HG03139 (cell line): ENCODE data around the gene KLK7.

ENCODE experiments used
- ATAC-seq: cut with Tn5 transposase; IDR thresholded peaks from one replicate; pipeline ENCODE4 v1.9.1; 2021; ENCODE audit not compliant: unreplicated experiment

The KLK7 gene

DNA sequence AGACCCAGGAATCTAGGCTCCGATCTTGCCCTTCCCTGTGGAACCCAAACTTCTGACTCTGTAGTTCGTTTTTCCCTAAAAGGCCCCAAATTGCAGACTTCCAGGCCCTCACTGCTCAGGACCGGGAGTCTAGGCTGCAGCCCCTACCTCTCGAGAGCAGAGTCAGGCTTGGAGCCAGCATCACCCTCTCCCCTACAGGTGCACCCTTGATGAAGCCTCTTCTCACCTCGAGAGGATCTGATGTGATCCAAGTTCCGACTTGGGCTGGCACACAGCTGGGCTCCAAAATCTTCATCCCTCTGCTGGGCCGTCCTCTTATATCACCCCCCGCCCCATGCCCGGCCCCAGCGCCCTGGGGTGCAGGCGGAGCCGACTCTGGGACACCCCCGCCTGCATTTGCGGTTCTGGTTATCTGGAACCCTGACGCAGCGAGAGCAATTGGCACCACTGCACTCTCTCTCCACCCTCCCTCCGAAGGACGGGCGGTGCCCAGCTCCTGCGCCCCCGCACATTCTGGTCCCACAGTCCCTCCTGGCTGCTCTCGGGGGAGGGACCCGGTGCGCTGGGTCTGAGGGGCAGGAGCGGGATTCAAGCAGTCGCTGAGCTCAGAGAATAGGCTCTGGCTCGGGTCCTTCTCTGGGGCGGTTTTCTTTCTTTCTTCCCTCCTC, at the start of gene KLK7:
Gene KLK7, minus strand, starts transcription at position 293 of the 668 bp plus-strand sequence. CDS start 1,518 bp downstream, outside the sequence.
- ATAC-seq: no peak

DNA sequence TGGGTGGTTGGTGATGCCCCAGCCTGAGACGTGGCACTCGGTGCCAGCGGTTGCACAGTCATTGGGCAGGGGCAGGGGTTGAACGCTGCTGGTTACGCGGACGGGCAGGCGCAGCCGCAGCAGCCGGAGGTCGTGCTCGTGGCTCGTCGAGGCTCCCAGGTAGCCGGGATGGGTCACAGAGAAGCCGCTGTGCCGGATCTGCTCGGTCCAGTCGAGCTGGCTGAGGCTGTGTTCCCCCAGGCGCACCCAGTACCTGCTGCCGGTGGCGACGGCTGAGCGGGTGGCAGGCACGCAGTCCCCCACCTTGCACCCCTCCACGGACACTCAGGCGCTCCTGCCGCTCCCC, 48.1 kb upstream of the KLK7 start:
- ATAC-seq: no peak

DNA sequence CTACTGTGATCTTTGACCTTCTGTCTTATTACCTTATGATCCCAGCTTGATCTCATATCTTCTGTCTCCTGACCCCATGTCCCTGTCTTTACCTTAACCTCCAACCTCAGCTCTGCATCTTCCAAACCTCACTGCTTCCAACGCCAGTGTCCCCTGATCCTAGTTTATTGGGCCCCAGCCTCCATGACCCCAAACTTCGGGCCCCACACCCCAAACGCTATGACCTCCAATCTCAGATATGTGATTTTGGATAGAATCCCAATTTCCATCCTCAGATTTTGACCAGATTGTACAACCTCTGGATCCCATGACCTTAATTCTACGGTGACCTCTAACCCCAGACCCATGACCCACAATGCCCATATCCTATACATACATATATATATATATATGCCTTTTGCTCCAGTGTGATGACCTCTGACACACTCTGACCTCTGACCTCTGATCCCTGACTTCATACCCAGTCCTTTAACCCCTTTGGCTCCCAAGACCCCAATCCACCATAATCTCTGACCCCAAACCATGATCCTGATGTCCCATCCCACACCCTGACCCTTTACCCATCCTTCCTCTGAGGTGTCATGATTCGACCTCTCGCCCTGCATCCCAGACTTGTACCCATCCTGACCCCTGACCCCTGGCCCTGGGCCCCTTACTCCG, 47.6 kb upstream of the KLK7 start:
- no peak for ATAC-seq

DNA sequence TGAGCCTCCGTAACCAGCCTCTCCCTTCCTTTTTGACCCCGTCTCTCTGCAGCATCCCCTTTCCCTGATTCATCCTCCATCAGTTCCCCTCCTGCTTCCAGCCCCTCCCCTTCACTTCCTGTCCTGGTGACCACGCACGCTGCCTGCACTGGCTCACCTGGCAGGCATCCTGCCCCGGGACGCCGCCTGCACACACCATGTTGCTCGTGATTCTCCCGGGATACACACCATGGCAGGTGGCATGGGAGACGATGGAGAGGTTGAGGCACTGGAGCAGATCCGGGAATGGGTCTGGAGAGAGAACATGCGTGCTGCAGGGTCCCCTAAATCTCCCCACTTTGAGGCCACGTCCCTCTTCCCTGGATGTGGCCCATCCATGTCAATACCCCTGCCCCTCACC, 46.9 kb upstream of the KLK7 start:
- no peak for ATAC-seq

DNA sequence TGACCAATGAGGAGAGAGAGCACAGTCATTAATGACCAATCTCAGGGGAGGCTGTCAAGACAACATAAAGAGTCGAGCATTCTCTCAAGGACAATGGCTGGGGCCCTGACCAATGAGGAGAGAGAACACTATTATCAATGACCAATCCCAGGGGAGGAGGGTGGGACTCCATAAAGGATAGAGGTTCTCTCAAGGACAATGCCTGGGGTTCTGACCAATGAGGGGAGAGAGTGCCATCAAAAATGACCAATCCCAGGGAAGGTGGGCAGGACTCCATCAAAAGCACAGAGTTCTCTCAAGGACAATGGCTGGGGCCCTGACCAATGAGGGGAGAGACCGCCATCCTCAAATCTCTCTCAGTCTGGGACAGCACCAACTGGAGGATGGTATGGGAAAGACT, 46.0 kb upstream of the KLK7 start:
- ATAC-seq: no peak

DNA sequence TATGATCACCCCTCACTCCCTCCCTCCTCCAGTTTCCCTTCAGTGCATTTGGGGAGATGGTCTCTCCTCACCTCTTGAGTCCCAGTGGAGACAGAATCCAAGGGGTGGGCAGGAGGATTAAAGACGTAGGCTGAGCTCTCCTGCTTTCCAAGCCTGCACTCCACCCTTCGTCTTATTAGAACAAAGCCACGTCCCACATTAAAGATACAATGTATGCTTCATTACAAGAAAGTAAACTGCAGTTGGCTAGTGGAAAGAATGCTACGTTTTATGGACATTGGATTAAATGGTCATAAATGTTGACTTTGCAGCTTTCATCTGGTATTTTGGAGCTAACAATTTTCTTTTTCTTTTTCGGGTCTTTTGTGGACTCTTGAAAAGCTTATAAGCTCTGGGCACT, 44.2 kb upstream of the KLK7 start:
- no peak for ATAC-seq

DNA sequence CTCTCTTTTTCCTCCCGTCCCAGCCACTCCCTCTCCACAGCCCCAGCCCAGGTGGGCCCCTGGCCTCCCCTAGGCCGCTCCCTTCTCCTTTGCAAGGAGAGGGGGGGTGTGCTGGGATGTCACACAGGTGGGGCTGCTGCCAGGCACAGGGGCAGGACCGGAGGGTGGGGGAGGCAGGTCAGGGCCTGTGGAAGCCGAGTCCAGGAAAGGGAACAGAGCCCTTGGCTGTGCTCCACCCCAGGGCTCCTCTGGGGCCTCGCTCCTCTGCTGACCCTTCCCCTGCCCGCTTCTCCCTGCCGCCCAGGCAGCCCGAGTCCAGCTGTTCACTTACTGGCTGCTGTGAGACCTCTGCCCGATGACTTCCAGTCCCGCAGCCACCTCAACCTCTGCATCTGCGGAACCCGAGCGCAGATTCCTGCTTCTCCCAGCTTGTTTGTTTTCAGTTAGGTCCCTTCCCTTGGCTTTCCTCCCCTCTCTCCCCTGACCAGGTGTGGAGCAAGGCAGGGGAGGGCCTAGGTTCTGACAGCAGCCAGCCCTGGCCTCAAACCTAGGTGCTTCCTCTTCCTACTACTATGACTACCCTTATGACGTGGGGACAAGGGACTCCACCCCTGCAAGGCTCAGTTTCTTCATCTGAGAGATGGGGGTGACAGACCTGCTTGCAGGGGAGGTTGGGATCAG, 43.5 kb upstream of the KLK7 start:
- no peak for ATAC-seq

DNA sequence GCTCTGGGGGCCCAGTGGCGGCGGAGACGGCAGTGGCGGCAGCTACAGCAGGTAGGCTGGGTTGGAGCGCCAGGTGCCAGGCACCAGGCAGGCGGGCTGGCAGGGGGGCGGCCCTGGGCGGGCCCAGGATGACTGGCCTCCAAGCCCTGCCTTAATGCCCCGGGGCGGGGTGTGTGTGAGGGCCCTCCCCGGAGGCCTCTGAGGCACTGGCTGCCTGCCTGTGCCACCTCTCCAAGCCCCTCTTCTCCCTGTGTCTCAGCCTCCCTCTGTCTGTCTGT, 42.8 kb upstream of the KLK7 start, which contains the start of gene KLK11:
Gene KLK11, minus strand, starts transcription at position 63 of the 278 bp plus-strand sequence. CDS start 985 bp downstream, outside the sequence.
- no peak for ATAC-seq

DNA sequence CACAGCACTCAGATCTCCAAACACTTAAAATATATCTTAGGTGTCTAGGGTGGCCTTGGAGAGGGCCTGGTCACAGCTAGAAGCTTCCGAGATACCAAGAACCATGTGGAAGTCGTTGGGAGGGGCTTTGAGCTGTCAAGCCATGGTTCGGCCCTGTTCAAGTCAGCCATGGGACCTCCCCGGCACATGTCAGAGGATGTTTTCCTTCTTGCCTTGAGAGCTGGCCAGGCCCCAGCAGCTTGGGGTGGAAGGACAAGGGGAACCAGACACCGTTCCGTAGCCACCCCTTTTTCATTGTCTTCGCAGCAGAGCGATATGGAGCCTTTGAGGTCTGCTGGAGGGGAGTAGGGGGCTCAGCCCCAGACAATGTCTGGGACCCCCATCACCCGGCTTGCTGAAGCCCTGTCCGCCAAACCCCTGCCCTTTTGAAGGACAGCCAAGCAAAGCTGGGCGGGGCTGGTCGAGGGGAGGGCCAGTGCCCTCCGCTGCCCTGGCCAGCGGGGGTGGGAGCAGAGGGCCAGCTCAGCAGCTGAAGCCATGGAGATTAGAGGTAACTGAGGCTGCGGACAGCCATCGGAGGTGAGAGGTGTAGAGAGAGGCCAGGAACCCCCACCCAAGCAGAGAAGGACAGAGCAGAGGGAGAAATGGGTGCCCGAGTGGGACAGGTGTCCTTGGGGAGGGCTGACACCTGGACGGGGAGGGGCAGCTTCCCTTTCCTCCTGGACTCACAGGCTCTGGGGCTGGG, 42.3 kb upstream of the KLK7 start:
- ATAC-seq: no peak

DNA sequence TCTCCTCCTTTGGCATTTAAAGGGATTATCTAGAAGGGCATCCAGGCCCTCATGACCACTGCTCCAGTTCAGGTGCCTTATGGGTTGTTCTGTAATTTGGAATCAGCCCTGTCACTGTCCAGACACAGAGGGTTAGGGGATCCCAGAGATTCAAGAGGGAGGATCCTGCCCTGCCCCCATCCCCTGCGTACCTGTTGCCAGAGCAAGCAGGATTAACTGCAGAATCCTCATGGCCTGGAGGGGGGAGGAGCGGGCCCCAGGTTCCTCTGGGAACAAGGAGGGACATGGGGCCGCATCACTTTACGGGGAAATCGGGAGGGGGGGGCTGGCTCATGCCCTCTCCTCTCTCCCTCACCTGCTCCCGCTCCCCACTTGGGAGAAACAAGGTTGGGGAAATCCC, 41.7 kb upstream of the KLK7 start:
- no peak for ATAC-seq

DNA sequence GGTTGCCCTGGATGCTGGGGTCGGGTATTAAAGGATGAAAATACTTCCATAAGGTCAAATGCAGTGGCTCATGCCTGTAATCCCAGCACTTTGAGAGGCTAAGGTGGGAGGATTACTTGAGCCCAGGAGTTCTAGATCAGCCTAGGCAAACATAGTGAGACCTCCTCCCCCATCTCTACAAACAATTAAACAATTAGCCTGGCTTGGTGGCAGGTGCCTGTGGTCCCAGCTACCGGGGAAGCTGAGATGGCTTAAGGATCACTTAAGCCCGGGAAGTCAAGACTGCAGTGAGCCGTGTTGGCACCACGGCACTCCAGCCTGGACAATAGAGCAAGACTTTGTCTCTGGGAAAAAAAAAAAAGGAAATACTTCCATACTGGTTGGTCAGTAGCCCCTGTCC, 41.2 kb upstream of the KLK7 start:
- ATAC-seq: no peak

DNA sequence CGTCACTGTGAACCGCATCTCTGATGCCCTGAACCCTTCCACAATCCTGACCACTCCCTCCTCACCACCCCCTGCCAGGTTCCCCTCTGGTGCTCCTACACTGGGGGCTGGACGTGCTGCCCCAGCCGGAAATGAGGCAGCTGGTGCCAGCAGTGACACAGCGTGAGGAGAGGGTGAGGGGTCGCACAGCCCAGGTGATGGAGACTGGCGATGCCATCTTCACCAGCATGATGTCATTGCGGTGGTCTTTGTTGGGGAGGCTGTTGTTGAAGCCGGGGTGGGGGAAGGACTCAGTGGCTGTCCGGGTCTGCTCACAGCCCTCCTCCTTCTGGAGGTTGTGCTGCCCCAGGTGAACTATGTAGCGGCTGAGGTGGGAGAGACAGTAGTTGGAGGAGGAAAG, 40.2 kb upstream of the KLK7 start:
- ATAC-seq: no peak

DNA sequence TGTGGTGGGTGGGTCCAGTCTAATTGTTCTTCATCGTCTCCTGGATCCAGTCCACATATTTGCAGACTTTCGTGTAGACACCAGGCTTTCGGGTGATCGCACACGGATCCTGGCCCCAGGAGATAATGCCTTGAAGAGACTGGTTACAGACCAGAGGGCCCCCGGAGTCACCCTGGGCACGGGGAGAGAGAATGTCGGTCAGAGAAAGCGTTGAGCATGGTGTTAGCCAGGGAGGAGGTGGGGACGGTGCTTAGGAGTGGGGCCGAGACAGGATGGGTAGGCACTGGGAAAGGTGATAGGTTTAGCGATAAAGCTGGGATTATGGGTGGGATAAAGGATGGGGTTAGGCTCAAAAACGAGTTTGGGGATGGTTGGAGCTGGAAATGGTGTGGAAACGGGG, 38.8 kb upstream of the KLK7 start:
- ATAC-seq: no peak

DNA sequence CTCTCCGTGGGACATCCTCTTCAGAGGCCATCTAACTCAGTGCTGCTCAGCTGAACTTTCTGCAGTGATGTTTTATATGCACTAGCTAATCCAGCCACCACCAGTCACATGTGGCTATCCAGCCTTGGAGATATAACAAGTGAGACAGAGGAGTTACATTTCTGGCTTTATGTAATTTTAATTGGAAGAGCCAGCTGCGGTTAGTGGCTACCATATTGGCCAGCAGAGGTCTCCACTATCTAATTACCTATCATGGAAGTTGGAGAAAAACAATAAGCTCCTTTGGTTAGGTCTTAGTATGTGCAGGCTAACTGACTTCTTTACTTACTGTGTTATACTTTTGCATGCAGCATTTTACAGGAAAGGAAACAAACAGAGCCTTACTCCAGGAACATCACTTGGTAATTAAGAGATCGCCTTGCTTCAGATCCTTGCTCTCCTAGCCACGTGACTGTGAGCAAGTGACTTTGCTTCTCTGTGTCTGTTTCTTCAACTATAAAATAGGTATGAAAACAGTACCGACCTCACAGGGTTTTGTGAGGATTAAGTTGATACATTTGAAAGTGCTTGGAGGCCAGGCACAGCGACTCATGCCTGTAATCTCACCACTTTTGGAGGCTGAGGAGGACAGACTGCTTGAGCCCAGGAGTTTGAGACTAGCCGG, 37.4 kb upstream of the KLK7 start:
- ATAC-seq: no peak

DNA sequence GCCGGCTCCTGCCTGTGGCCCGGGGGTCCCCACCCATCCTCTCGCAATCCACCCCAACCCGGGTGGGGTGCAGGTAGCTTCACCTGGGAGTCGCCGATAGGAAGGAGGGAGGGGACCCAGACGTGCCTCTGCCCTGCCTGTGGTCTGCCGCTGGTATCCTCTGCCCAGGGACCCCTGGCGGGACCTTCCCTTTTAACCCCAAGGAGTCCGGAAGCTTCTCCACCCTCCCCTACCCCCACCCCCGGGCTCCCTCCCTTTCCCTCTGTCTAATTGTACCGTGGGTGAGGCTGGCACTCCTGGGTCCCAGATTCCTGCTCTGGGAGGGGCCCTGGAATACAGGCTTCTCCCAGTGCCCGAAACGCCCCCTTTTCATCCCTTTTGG, 35.8 kb upstream of the KLK7 start, which contains the start of gene KLK10:
Gene KLK10, minus strand, starts transcription at position 166 of the 382 bp plus-strand sequence. CDS start 579 bp downstream, outside the sequence.
- no peak for ATAC-seq

DNA sequence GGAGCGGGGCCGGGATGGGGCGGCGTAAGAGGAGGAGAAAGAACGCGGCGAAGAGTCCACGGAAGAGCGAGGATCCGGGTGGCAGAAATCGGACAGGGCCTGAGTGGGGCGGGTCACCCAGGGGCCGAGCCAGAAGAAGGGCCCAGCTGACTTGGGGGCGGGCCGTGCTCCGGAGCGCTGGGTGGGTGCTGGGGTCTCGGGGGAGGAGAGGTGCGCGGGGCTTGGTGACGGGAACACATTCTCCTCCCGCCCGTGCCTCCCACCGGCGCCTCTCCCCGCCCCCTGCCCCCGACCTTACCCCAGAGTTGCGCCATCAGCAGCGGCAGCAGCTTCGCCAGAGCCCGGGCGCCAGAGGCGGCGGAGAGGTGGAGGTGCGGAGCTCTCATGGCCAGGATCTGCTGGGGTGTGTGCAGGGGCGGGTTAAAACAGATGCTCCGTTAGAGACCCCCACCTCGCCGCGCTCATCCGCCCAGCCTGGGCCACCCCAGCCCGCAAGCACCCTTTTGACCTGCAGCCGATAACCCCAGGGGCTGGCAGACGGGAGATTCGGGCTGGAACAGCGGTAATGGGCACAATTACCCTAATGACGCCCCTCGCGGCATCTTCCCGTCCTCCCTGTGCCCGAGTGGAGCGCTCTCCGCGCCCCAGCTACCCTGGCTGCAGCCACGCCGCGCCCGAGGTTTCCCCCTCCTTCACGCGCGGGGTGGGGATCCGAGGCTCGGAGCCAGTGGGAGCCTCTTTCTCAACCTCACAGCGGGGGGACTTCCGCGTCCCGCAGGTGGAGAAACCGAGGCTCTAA, 35.2 kb upstream of the KLK7 start:
- ATAC-seq: no peak

DNA sequence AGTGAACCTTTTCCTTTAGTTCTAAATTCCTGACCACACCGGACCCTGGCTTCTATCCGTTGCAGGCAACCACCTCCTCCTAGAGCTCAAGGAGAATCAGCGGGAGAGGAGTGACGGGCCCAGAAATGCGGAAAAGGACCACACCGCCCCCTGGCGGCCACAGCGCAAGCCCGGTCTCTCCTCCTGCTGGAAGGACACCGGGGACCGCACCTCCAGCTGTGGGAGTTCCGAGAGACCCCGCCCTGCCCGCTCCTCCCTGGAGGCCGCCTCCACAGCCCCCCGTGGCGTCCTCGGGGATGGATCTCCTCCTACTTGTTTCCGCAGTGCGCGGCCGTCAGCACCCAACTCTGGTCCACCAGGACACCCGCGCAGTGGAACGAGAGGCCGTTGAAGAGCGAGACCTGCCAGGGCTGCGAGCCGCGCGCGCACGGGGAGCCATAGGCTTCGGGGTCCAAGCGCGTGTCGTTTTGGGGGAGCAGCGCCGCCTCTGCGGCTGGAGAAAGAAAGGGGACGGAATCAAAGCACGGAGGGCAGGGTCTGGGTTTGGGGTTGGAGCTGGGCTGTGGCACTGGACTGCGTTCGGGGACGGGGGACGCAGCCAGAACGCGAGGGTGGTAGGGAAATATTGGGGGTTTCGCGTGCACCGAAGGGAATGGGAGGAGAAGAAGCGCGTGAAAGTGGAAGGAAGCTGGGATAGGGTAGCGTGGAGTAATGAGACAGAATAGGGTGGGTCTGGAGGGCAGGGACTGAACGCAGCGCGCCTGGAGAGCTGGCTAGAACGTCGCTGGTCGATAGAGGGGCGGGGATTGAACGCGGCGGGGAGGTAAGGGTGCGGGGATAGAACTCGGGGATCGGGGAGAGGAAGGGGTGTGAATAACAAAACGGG, 33.3 kb upstream of the KLK7 start:
- ATAC-seq: no peak

DNA sequence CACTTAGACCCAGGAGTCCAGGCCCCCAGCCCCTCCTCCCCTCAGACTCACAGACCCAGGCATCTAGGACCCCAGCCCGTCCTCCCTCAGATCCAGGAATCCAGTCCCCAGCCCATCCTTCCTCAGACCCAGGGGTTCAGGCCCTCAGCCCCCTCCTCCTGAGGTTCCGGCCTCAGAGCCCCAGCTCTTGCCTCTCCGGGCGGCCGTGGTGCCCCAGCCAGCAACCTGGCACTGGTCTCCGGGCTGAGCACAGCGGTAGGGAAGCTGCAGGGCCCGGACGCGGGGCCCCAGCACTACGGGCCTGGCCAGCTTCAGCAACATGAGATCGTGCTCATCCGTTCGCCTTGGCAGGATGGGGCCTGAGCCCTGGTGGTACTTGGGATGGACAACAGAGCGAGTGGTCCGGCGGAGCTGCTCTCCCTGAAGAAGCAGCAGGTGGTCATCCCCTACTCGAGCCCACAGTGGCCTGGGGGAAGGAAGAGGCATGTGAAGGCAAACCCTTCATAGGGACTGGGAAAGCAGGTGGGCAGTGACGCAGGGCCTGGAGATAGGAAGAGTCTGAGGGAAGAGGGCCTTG, 32.1 kb upstream of the KLK7 start:
- ATAC-seq: no peak

DNA sequence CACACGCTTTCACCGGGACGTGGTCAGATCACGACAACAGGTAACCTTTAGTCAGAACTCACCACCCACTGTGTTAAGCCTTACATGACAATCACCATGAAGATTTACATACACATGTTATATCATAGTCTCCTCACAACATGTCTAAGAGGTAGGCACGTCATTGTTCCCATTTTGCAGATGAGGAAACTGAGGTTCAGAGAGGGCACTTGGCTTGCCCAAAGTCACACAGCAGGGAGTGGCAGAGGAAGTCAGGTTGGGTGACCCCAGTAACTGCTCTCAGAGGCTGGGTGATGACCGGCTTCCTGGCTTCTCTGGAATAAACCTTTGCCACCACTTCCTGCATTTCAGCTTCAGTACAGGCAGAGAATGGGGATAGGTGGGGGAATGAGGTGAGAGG, 30.5 kb upstream of the KLK7 start:
- ATAC-seq: no peak
